GM18909 (cell line): ENCODE data around the gene KRTAP3-1.
"Not testable (repeated sequence)": the region's sequence is repeated elsewhere in the genome, so short reads cannot be mapped to it uniquely, and the experiment has no call there.

Experiments
- ATAC-seq: cut with Tn5 transposase; IDR thresholded peaks from one replicate; pipeline ENCODE4 v1.9.1; 2021; ENCODE audit warnings: mild to moderate bottlenecking; ENCODE audit not compliant: unreplicated experiment, poor library complexity

KRTAP3-1 gene

GRCh38 chr17:41008811-41009210, at the start of gene KRTAP3-1:
Gene KRTAP3-1, minus strand, starts transcription at chr17:41009128. Its CDS starts 54 bp downstream, at chr17:41009074.
- no peak for ATAC-seq

- no peak for ATAC-seq
Measured at GRCh38 chr17:41057547-41057946, 48.6 kb upstream of the KRTAP3-1 start.

- ATAC-seq, result not testable (repeated sequence)
Measured at GRCh38 chr17:41055130-41055529, 46.2 kb upstream of the KRTAP3-1 start, which contains the start of gene KRTAP2-2. Gene KRTAP2-2, minus strand, starts transcription at chr17:41055230. Its CDS starts 19 bp downstream, at chr17:41055211.

GRCh38 chr17:41054556-41054955, 45.6 kb upstream of the KRTAP3-1 start:
- ATAC-seq, result not testable (repeated sequence)

- ATAC-seq, result no peak
Measured at GRCh38 chr17:41054025-41054424, 45.1 kb upstream of the KRTAP3-1 start.

- ATAC-seq, result no peak
Measured at GRCh38 chr17:41052566-41052965, 43.6 kb upstream of the KRTAP3-1 start.

GRCh38 chr17:41049110-41049509, 40.2 kb upstream of the KRTAP3-1 start:
- no peak for ATAC-seq

- no peak for ATAC-seq
Measured at GRCh38 chr17:41048441-41048840, 39.5 kb upstream of the KRTAP3-1 start.

GRCh38 chr17:41046735-41047465, 38.0 kb upstream of the KRTAP3-1 start, which contains the start of gene KRTAP2-1:
Gene KRTAP2-1, minus strand, starts transcription at chr17:41047316. Its CDS starts 49 bp downstream, at chr17:41047267.
- ATAC-seq, result not testable (repeated sequence)

GRCh38 chr17:41042953-41043352, 34.0 kb upstream of the KRTAP3-1 start:
- ATAC-seq, result no peak

- not testable (repeated sequence) for ATAC-seq
Measured at GRCh38 chr17:41040783-41041571, 32.0 kb upstream of the KRTAP3-1 start, which contains the start of gene KRTAP1-1. Gene KRTAP1-1, minus strand, starts transcription at chr17:41041450. Its CDS starts 53 bp downstream, at chr17:41041397.

GRCh38 chr17:41037853-41038350, 29.0 kb upstream of the KRTAP3-1 start:
- no peak for ATAC-seq

GRCh38 chr17:41034346-41034935, 25.5 kb upstream of the KRTAP3-1 start, which contains the start of gene KRTAP1-3:
Gene KRTAP1-3, minus strand, starts transcription at chr17:41034874. Its CDS starts 53 bp downstream, at chr17:41034821.
- ATAC-seq, result not testable (repeated sequence)

- no peak for ATAC-seq
Measured at GRCh38 chr17:41029633-41030245, 20.8 kb upstream of the KRTAP3-1 start, which contains the start of gene KRTAP1-4. Gene KRTAP1-4, minus strand, starts transcription at chr17:41030195. Its CDS starts 117 bp downstream, at chr17:41030078.

GRCh38 chr17:41026715-41027471, 18.0 kb upstream of the KRTAP3-1 start, which contains the start of gene KRTAP1-5:
Gene KRTAP1-5, minus strand, starts transcription at chr17:41027208. Its CDS starts 53 bp downstream, at chr17:41027155.
- ATAC-seq, result no peak

- ATAC-seq, result no peak
Measured at GRCh38 chr17:41024697-41025096, 15.8 kb upstream of the KRTAP3-1 start.

- ATAC-seq, result no peak
Measured at GRCh38 chr17:41020336-41020735, 11.4 kb upstream of the KRTAP3-1 start.

GRCh38 chr17:41019415-41019814, 10.5 kb upstream of the KRTAP3-1 start:
- ATAC-seq, result no peak

- no peak for ATAC-seq
Measured at GRCh38 chr17:41018541-41018940, 9.6 kb upstream of the KRTAP3-1 start.
